ENCODE measurements around the gene SIRPA. TPM values are rescaled to one million over a fixed set of nuclear protein-coding genes. Genes with fewer than 3 reads are reported as not detected.
A peak's percentile ranks its signal among the peaks of the same experiment; 100 is the strongest.

SIRPA gene
- total and polyA plus RNA-seq, 5 donors = 19.5 to 45.2 (median 29.0) TPM

- Histone ChIP-seq H3K9me3 (ENCODE audit: control insufficient read depth, low read length) (no peaks in the 10 kb centered on the region), H3K4me1 (ENCODE audit: control insufficient read depth, insufficient read depth, low read length) (peaks cover 9% of the 10 kb centered on the region), H3K27ac (ENCODE audit: low read length) (peak overlapping the region; percentile 65), H3K27me3 (ENCODE audit: control insufficient read depth, insufficient read depth) (no peaks in the 10 kb centered on the region), H3K4me3 (ENCODE audit: low read length) (no peak overlapping the region)
- intact Hi-C loops (cut with DNase I) = loop anchor here in 3 of 4 donors (5.0 to 10.0 kb wide), 3 partner anchors 39 to 96 kb away; no protein-coding TSS in a partner anchor
- DNase-seq (peak in 1 of 3 donors; percentile 41), ATAC-seq (no peak)
- 61% methylated on average over 15 of the region's 15 CpGs for WGBS
Observed at GRCh38 chr20:1898482-1899240, 3.5 kb downstream of the SIRPA start.

DNA sequence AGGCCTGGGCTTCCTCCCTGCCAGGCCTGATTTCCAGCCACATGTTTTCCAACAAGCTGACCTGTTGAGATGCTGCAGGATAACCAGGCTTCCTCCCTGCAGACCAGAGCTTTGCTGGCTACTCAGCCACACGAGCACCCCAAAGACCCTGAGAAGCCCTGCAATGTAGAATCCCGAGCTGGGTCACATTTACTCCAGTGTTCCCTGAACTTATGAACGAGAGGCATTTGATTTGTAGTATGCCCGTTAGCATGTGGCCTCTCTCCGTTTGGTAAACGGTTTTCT is 4.0 kb downstream of the SIRPA start:
- DNase-seq = no peak
- Histone ChIP-seq H3K4me3 (ENCODE audit: low read length) (no peak overlapping the region), H3K9me3 (ENCODE audit: control insufficient read depth, low read length) (no peaks in the 10 kb centered on the region), H3K27ac (ENCODE audit: low read length) (peak overlapping the region; percentile 34), H3K4me1 (ENCODE audit: control insufficient read depth, insufficient read depth, low read length) (peaks cover 9% of the 10 kb centered on the region), H3K27me3 (ENCODE audit: control insufficient read depth, insufficient read depth) (no peaks in the 10 kb centered on the region)
- intact Hi-C loops (cut with DNase I) = loop anchor here in 3 of 4 donors (5.0 to 10.0 kb wide), 3 partner anchors 38 to 97 kb away; no protein-coding TSS in a partner anchor
- no peak for ATAC-seq
- 42% methylated on average over 6 of the region's 6 CpGs for WGBS

DNA sequence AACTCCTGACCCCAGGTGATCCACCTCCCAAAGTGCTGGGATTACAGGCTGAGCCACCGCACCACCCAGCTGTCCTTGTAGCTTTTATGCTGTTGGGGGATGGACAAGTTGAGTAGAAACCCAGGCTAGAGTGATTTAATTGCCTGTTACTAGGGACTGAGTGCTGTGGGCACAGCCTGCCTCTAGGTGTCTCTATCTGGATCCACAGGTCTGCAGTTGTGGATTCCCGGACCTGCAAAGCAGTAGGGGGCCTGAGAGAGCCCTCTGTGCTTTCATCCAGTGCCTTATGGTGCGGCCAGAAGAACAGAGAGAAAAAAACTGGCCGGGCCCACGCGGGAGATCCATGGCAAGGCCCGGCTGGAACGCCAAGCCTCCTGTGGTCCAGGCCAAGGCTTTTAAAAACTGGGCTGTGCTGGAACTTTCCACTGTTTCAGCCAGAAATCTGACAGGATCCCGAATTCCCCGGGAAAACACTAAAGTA is 5.2 kb downstream of the SIRPA start:
- intact Hi-C loops (cut with DNase I) = no loop called here
- DNase-seq = peak; percentile 69 to 84 (median 70)

GRCh38 chr20:1901704-1902103 is 6.5 kb downstream of the SIRPA start:
- Histone ChIP-seq H3K4me3 (ENCODE audit: low read length) (no peak overlapping the region), H3K4me1 (ENCODE audit: control insufficient read depth, insufficient read depth, low read length) (peaks cover 9% of the 10 kb centered on the region), H3K27ac (ENCODE audit: low read length) (no peak overlapping the region), H3K9me3 (ENCODE audit: control insufficient read depth, low read length) (no peaks in the 10 kb centered on the region), H3K27me3 (ENCODE audit: control insufficient read depth, insufficient read depth) (no peaks in the 10 kb centered on the region)
- DNase-seq (no peak), ATAC-seq (no peak)
- intact Hi-C loops (cut with DNase I) = no loop called here
- WGBS = 87% methylated on average over 18 of the region's 18 CpGs

More for the DNA sequence above, 5.2 kb downstream of the SIRPA start:
- H3K4me1 ChIP-seq (ENCODE audit: control insufficient read depth, insufficient read depth, low read length) = peaks cover 9% of the 10 kb centered on the region
- peak; percentile 68 to 75 for ATAC-seq
- no peaks in the 10 kb centered on the region for H3K9me3 ChIP-seq (ENCODE audit: control insufficient read depth, low read length)
- peak overlapping the region; percentile 5 for H3K27ac ChIP-seq (ENCODE audit: low read length)
- 21% methylated on average over 10 of the region's 10 CpGs for WGBS
- no peaks in the 10 kb centered on the region for H3K27me3 ChIP-seq (ENCODE audit: control insufficient read depth, insufficient read depth)
- H3K4me3 ChIP-seq (ENCODE audit: low read length) = no peak overlapping the region

- Histone ChIP-seq H3K4me3 (ENCODE audit: low read length) (no peak overlapping the region), H3K9me3 (ENCODE audit: control insufficient read depth, low read length) (no peaks in the 10 kb centered on the region), H3K27ac (ENCODE audit: low read length) (no peak overlapping the region), H3K4me1 (ENCODE audit: control insufficient read depth, insufficient read depth, low read length) (peaks cover 9% of the 10 kb centered on the region), H3K27me3 (ENCODE audit: control insufficient read depth, insufficient read depth) (no peaks in the 10 kb centered on the region)
- intact Hi-C loops (cut with DNase I) = no loop called here
- WGBS = 93% methylated on average over 4 of the region's 4 CpGs
- ATAC-seq (no peak), DNase-seq (no peak)
Observed at GRCh38 chr20:1902188-1902587, 7.0 kb downstream of the SIRPA start.

GRCh38 chr20:1904135-1904534 is 8.9 kb downstream of the SIRPA start:
- no peak overlapping the region for H3K27ac ChIP-seq (ENCODE audit: low read length)
- DNase-seq (peak in 1 of 3 donors; percentile 42), ATAC-seq (no peak)
- H3K4me3 ChIP-seq (ENCODE audit: low read length) = no peak overlapping the region
- 73% methylated on average over 9 of the region's 9 CpGs for WGBS
- intact Hi-C loops (cut with DNase I) = no loop called here
- no peaks in the 10 kb centered on the region for H3K9me3 ChIP-seq (ENCODE audit: control insufficient read depth, low read length)
- H3K27me3 ChIP-seq (ENCODE audit: control insufficient read depth, insufficient read depth) = no peaks in the 10 kb centered on the region
- H3K4me1 ChIP-seq (ENCODE audit: control insufficient read depth, insufficient read depth, low read length) = peaks cover 7% of the 10 kb centered on the region

DNA sequence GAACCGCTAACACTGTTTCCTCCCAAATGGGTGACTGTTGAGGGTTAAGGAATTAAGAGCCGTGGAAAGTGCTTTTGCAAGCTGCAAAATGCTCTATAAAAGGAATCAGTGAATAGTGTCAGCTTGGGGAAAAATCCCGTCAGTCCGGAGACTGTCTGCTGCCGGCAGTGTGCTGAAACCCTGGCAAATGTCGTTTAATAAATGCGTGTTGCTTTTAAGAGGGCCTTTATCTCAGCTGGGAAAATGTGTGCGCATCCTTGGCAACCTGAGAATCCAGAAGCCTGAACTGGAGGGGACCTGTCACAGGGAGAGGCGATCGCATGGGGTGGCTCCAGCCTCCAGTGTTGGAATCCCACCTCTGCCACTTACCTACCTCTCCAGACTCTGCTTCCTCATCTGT is 9.8 kb downstream of the SIRPA start:
- 76% methylated on average over 10 of the region's 10 CpGs for WGBS
- Histone ChIP-seq H3K4me1 (ENCODE audit: control insufficient read depth, insufficient read depth, low read length) (peaks cover 7% of the 10 kb centered on the region), H3K27me3 (ENCODE audit: control insufficient read depth, insufficient read depth) (no peaks in the 10 kb centered on the region), H3K9me3 (ENCODE audit: control insufficient read depth, low read length) (no peaks in the 10 kb centered on the region), H3K27ac (ENCODE audit: low read length) (no peak overlapping the region), H3K4me3 (ENCODE audit: low read length) (no peak overlapping the region)
- DNase-seq (no peak), ATAC-seq (no peak)
- intact Hi-C loops (cut with DNase I) = no loop called here

DNA sequence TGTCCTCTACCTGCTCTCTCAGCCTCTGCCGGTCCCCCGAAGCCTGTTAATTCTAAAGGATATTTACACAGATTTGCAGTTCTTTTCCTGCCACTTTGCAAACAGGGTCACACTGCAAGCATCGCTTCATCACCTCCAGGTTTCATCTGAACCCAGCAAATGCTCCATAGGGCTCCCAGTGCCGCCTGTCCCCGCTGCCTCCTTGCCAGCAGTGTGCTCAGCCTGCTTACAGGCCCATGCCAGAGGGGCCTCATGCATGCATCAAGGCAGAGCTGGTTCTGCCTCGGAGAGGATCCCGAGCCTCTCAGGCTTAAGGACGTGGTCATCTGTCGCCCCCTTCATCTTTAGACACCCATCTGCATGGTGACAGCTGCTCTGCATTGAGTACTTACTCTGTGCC is 10.5 kb downstream of the SIRPA start:
- DNase-seq (no peak), ATAC-seq (no peak)
- intact Hi-C loops (cut with DNase I) = no loop called here
- H3K4me1 ChIP-seq (ENCODE audit: control insufficient read depth, insufficient read depth, low read length) = peaks cover 6% of the 10 kb centered on the region
- no peaks in the 10 kb centered on the region for H3K9me3 ChIP-seq (ENCODE audit: control insufficient read depth, low read length)
- no peak overlapping the region for H3K27ac ChIP-seq (ENCODE audit: low read length)
- no peak overlapping the region for H3K4me3 ChIP-seq (ENCODE audit: low read length)
- WGBS = 78% methylated on average over 9 of the region's 9 CpGs
- H3K27me3 ChIP-seq (ENCODE audit: control insufficient read depth, insufficient read depth) = no peaks in the 10 kb centered on the region

DNA sequence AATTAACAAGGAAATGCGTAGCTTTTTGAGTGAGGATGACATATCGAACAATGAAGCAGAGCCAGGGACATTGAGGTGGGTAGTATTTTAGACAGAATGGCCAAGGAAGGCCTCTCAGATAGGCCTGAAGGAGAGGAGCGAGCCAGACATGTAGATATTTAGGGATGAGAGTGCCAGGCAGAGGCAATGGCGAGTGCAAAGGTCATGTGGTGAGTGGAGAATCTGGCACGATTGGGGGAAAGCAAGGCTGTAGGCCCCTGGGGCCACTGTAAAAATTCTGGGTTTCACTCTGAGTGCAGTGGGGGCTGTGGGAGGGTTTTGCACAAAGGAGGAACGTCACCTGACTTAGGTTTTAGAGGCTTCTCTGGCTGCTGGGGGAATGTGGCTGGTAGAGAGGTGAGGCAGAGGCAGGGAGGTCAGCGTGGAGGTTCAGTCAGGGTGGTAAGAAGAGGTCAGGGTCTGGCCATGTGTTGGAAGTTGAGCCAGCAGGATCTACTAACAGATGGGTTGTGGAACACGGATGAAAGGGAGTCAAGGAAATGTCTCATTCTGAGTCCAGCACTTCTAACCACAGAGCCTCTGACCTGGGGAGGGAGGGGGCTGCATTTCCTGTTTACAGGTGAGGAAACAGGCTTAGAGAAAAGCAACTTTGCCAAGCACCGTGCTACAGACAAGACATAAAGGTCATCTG is 11.3 kb downstream of the SIRPA start:
- no peak overlapping the region for H3K4me3 ChIP-seq (ENCODE audit: low read length)
- H3K4me1 ChIP-seq (ENCODE audit: control insufficient read depth, insufficient read depth, low read length) = peaks cover 4% of the 10 kb centered on the region
- H3K27me3 ChIP-seq (ENCODE audit: control insufficient read depth, insufficient read depth) = no peaks in the 10 kb centered on the region
- 63% methylated on average over 9 of the region's 9 CpGs for WGBS
- intact Hi-C loops (cut with DNase I) = no loop called here
- H3K9me3 ChIP-seq (ENCODE audit: control insufficient read depth, low read length) = no peaks in the 10 kb centered on the region
- no peak for DNase-seq
- no peak for ATAC-seq
- H3K27ac ChIP-seq (ENCODE audit: low read length) = no peak overlapping the region

- no peaks in the 10 kb centered on the region for H3K27me3 ChIP-seq (ENCODE audit: control insufficient read depth, insufficient read depth)
- peaks cover 4% of the 10 kb centered on the region for H3K4me1 ChIP-seq (ENCODE audit: control insufficient read depth, insufficient read depth, low read length)
- no peak overlapping the region for H3K4me3 ChIP-seq (ENCODE audit: low read length)
- H3K9me3 ChIP-seq (ENCODE audit: control insufficient read depth, low read length) = no peaks in the 10 kb centered on the region
- no peak for DNase-seq
- peak; percentile 63 to 75 for ATAC-seq
- 69% methylated on average over 6 of the region's 6 CpGs for WGBS
- intact Hi-C loops (cut with DNase I) = no loop called here
- H3K27ac ChIP-seq (ENCODE audit: low read length) = peak overlapping the region; percentile 33
Observed at GRCh38 chr20:1907586-1907985, 12.4 kb downstream of the SIRPA start.

DNA sequence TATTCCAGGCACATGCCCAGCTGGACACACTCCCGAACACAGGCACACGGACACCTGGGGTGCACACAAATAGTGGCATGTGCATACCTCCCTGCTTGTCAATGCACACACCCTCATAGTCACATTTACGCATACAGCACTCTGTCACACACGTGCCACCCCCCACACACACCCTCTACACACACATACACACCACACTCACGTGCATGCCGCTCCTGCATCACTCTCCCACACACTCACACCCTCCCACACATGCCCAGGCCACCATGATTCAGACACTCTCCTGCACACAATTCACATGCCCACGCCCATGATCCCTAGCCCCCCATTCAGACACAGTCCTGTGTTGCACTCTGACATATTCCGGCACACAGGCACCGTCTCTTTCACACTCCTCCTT is 13.0 kb downstream of the SIRPA start:
- DNase-seq (no peak), ATAC-seq (no peak)
- H3K9me3 ChIP-seq (ENCODE audit: control insufficient read depth, low read length) = no peaks in the 10 kb centered on the region
- WGBS = 75% methylated on average over 9 of the region's 9 CpGs
- peaks cover 4% of the 10 kb centered on the region for H3K4me1 ChIP-seq (ENCODE audit: control insufficient read depth, insufficient read depth, low read length)
- H3K27ac ChIP-seq (ENCODE audit: low read length) = no peak overlapping the region
- intact Hi-C loops (cut with DNase I) = no loop called here
- no peak overlapping the region for H3K4me3 ChIP-seq (ENCODE audit: low read length)
- no peaks in the 10 kb centered on the region for H3K27me3 ChIP-seq (ENCODE audit: control insufficient read depth, insufficient read depth)

Data from right cardiac atrium (tissue), 5 donors.